Left lung (tissue), 10 donors: ENCODE results near the gene PCGF3. TPM values are rescaled to one million over a fixed set of nuclear protein-coding genes. Genes with fewer than 3 reads are reported as not detected.

ENCODE experiments used
- ATAC-seq: fragments of 200-7000 bp; cut with Tn5 transposase; one replicate; pipeline ENCODE4 v1.9.1; 2020; ENCODE audit warnings: moderate library complexity
- DNase-seq, 4 donors: peaks; one replicate each; pipeline ENCODE4 v3.0.0-alpha.2; 2013 to 2020
- H3K27ac ChIP-seq, 2 donors: fragments of 200-600 bp; sonication (generic) in 1 of 2; one replicate each; pipeline versions ENCODE4 v1.5.0 to v1.8.0; 2020 to 2021
- H3K27me3 ChIP-seq, 2 donors: fragments of 200-600 bp; sonication (generic) in 1 of 2; one replicate each; pipeline versions ENCODE4 v1.5.0 to v1.8.0; 2020 to 2021
- H3K36me3 ChIP-seq, 2 donors: fragments of 200-600 bp; sonication (generic) in 1 of 2; one replicate each; pipeline versions ENCODE4 v1.5.0 to v1.8.0; 2020 to 2021
- H3K4me1 ChIP-seq, 2 donors: fragments of 200-600 bp; one replicate each; pipeline ENCODE4 v1.8.0; 2021
- H3K4me3 ChIP-seq, 2 donors: fragments of 200-600 bp; sonication (generic) in 1 of 2; one replicate each; pipeline versions ENCODE4 v1.5.0 to v1.8.0; 2020 to 2021; ENCODE audit warnings: mild to moderate bottlenecking in 1 of 2
- H3K9me3 ChIP-seq, 2 donors: fragments of 200-600 bp; sonication (generic) in 1 of 2; one replicate each; pipeline versions ENCODE4 v1.5.0 to v1.8.0; 2020 to 2021
- CTCF ChIP-seq, 2 donors: fragments of 200-600 bp; sonication (generic) in 1 of 2; IDR thresholded peaks; one replicate each; pipeline versions ENCODE4 v1.5.0 to v1.8.0; 2021; ENCODE audit warnings: antibody characterized with exemption in 2 of 2
- intact Hi-C, 2 donors: fragments of 100-400 bp; cut with DNase I; formaldehyde crosslinking; loops; one replicate each; pipeline versions ENCODE4 v1.11.2 to v1.14.2; 2022
- polyA plus RNA-seq, 6 donors: library from polyadenylated mRNA; unstranded; fragments of 120-200 nt; gene quantifications; one replicate each; pipeline ENCODE4 v1.2.1, GENCODE V29; 2013; ENCODE audit not compliant: insufficient read length in 6 of 6
- total RNA-seq, 2 donors: library from RNA; stranded (reverse); fragmentation: NEBNext Ultra II Directional; extraction: Animal tissue kit (Norgen Biotek cat#: 25700); gene quantifications; one replicate each; pipeline ENCODE4 v1.2.1, GENCODE V29; 2021
- donor health status: DM: no; HTN: yes; CAD: no.
- donor health status: DM: no; HTN: no; CAD: no.

Gene PCGF3
- total and polyA plus RNA-seq, 8 donors: 43.7 to 110 (median 88.7) TPM

DNA sequence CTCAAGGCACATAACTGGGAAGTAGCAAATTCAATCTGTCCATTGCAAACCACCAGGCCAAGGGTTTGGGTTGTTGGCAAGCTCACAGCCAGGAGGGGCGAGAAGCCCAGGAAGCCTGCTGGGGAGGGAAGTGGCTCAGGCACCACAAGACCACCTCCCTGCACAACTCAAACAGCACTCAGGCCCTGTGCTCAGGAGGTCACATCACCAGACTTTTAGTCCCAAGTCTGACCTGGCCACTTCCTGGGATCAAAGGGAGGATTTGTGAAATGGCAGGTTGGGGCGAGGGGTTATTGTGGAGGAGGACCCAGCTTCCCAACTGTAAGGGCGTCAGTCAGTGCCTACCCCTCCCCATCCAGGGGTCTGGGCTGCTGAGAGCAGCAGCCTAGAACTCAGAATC is 33.9 kb upstream of the PCGF3 start:
- no peak overlapping the region for H3K4me3 ChIP-seq
- H3K27me3 ChIP-seq: no peaks in the 10 kb centered on the region
- DNase-seq: no peak
- H3K9me3 ChIP-seq: no peaks in the 10 kb centered on the region
- TF ChIP-seq CTCF (IDR thresholded peaks at IDR 0.05): no peak
- H3K36me3 ChIP-seq: peaks cover 0 to 24% of the 10 kb centered on the region in 2 donors
- no peak overlapping the region for H3K27ac ChIP-seq
- intact Hi-C loops: no loop called here
- no peak for ATAC-seq
- peaks cover 5 to 30% of the 10 kb centered on the region in 2 donors for H3K4me1 ChIP-seq

DNA sequence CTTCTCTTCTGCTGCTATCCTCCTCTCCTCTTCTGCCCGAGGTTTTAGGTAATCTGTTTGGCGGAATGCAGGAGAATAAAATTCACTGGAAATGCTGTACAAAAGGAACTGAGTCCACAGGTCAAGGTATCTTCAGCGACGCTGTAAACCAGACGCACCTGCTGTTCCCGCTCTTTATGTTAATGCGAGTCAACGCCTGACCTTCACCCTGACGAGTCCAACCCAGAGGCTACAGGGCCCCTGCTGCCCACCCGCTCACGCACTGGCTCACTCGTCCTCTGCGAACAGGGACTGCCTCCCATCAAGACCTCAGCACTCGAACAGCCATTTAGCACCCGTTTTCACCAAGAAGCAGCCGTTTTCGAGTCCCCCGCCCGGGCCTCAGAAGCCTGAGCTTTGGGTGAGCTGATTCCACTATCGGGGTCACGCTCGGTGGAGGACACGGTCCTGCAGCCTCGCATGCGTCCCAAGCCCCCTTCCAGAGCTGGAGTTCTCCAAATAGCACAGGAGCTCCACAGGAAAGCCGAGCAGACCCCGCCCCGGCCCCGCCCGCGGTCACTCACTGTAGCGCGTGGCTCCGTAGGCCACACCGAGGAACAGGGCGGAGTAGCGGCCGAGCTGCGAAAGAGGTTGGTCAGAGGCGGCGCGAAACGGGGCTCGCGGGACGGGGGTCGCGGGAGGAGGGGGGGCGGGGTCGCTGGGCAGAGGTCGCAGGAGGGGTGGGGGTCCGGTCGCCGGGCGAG is 32.1 kb upstream of the PCGF3 start:
- TF ChIP-seq CTCF (IDR thresholded peaks at IDR 0.05): no peak
- Histone ChIP-seq H3K27me3 (no peaks in the 10 kb centered on the region), H3K9me3 (no peaks in the 10 kb centered on the region), H3K4me3 (peak overlapping the region; percentile 70 to 97), H3K36me3 (peaks cover 0 to 24% of the 10 kb centered on the region in 2 donors), H3K4me1 (peaks cover 5 to 30% of the 10 kb centered on the region in 2 donors), H3K27ac (peak overlapping the region; percentile 48 to 86)
- intact Hi-C loops: no loop called here
- peak; percentile 42 for ATAC-seq
- peak in 2 of 4 donors; percentile 73 to 91 for DNase-seq

DNA sequence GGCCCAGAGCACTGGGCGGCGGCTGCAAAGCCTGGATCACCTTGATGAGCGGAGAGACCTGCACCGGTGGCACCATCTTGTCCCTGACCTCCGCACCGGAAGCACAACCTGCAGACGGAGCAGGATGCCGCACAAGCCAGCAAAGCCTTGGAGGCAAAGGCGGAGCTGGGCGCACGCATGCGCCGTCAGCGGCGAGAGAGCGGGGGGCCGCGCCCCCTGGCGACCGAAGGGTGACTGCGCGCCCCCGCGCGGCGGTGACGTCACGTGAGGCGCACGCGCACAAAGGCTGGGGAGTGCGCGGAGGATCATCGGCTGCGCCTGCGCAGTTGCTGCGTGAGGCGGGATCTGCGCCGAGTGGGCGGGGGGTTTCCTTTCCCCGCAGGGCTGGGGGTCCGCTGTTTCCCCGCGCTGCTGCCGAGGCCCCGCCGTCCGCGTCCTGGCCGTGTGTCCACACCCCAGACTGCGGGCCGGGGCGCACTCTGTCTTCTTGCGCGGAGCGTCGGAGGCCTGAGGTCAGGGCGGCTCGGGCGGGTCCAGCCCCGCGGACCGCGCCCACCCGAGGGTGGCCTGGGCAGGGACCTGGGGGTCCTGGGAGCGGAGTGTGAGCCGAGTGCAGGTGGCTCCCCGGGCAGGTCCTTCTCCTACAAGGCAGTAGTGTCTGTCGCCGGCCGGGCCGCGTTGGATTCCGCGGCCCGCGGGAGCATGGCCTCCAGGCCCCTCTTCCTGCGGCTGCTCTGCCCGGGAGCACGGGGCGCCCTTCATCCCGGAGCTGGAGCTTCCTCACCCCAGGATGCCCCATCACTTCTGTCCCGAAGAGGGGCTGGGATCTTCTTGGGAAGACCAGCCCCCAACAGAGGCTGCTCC is 31.2 kb upstream of the PCGF3 start, which contains the start of the genes ATP5ME and MYL5:
Gene ATP5ME, minus strand, starts transcription at position 105 of the 864 bp plus-strand sequence. Its CDS starts 29 bp downstream, at position 76.
Gene MYL5, plus strand, starts transcription at position 371 of the 864 bp plus-strand sequence. CDS start 3,485 bp downstream, outside the sequence.
- Histone ChIP-seq H3K36me3 (peaks cover 0 to 24% of the 10 kb centered on the region in 2 donors), H3K27me3 (no peaks in the 10 kb centered on the region), H3K4me3 (peak within 1 kb of the TSS; percentile 70 to 97), H3K27ac (peak within 1 kb of the TSS; percentile 83 to 86), H3K9me3 (no peaks in the 10 kb centered on the region), H3K4me1 (peaks cover 5 to 30% of the 10 kb centered on the region in 2 donors)
- intact Hi-C loops: no loop called here
- DNase-seq: peak; percentile 98 to 100 (median 98)
- peak; percentile 91 for ATAC-seq
- TF ChIP-seq CTCF (IDR thresholded peaks at IDR 0.05): peak; percentile 60 to 87

DNA sequence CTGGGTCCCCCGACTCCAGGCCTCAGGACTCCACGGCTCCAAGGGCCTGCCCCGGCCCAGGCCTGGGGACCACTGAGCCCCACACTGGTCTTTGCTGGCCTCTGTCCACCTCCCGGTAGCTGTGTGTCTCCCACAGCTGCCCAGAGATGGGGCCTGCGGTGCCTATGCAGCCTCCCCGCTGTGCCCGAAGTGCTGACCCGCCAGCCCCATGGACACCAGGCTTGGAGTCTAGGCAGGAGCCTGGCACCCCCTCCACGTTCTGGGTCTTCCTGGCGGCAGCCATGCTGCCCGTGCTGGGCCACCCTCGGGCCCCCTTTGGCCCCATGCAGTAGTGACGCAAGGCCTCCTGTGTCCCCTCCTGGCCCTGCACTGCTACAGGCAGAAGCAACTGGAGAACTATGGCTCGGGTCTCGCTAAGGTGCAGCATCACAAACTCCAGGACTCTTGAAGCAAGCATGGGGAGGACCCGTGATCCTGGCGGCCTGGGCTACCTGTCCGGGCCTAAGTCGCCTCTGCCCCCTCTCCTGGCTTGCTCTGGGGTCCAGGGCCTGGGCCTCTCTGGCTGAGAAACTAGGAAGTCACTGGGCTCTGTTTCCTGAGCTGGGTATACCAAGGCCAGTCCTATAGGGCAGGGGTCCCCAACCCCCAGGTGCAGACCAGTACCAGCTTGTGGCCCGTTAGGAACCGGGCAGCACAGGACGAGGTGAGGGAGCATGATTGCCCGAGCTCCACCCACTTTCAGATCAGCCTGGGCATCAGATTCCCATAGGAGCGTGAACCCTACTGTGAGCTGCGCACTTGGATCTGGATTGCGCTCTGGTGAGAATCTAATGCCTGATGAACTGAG is 30.4 kb upstream of the PCGF3 start:
- peak in 1 of 4 donors; percentile 83 for DNase-seq
- no peak for TF ChIP-seq CTCF (IDR thresholded peaks at IDR 0.05)
- peaks cover 5 to 32% of the 10 kb centered on the region in 2 donors for H3K4me1 ChIP-seq
- H3K9me3 ChIP-seq: no peaks in the 10 kb centered on the region
- intact Hi-C loops: no loop called here
- no peaks in the 10 kb centered on the region for H3K27me3 ChIP-seq
- H3K36me3 ChIP-seq: peaks cover 0 to 24% of the 10 kb centered on the region in 2 donors
- peak; percentile 7 for ATAC-seq
- peak overlapping the region; percentile 83 to 86 for H3K27ac ChIP-seq
- peak overlapping the region; percentile 70 to 97 for H3K4me3 ChIP-seq
